HCEC 1CT (cell line): ENCODE measurements around the gene LARGE2.

Experiments used
- DNase-seq: peaks from one replicate; pipeline ENCODE4 v3.0.0-alpha.2; 2017

Gene LARGE2

DNA sequence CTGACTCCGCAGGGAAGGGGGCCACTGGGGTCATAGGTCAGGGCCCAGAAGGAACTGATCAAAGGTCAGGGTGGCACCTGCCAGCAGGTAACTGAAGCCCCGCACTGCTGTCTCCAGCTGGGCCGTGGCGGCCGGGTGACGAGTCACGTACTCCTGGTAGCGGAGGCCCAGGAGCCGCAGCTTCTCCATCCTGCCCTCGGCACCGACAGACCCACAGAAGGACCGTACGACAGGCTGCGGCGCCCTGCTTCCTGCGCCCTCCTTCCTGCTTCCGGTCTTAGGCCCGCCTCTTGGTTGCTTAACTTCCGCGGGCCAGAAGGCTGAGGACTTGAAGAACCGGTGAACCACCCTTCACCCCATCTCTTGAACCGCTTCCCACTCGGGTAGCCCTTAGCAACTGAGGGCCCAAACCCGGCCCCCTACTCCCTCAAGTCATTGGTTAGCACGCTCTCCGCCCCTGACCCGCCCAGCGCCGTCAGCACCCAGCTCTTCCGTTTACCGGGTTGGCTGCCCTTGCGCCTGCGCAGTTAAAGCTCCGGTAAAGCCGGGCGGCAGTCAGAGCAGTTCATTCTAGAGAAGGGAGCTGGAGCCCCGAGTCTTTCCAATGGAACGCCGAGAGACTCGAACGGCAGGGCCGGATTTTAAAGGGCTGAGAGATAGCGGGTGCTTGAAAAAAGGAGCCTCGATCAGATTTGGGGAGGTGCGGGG, 4.7 kb upstream of the LARGE2 start, which contains the start of gene PEX16:
Gene PEX16 (minus strand): TSS at position 255 of the 708 bp plus-strand sequence. CDS start 66 bp downstream, at position 189.
- peak; percentile 99 for DNase-seq

DNA sequence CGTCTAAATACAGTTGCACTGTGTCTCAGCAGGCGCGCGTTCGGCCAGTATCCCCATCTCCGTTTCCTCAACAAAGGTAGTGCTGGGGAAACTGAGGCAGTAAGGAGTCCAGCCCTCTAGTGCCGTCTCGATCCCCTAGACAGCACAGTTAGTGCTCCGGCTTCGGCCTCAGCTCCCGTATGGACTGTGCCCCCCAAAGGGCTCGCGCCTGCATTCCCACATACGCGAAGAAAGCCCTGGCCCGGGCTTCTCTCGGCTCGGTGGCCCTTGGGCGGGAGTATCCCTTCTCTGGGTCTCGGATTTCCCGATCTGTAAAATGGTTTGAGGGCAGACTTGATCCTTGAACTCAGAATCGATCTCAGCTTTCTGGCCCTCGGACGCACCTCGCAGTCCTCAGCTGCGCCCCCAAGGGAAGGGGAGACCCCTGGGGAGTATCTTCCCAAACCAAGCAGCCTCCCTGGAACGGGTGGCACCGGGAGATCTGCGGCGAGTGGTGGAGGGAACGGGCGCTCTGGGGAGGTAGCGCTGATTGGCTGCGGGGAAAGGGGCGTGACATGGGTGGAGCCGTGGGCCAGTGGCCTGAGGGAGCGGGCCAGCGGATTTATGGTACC, 4.0 kb upstream of the LARGE2 start:
- DNase-seq, result peak; percentile 81

DNA sequence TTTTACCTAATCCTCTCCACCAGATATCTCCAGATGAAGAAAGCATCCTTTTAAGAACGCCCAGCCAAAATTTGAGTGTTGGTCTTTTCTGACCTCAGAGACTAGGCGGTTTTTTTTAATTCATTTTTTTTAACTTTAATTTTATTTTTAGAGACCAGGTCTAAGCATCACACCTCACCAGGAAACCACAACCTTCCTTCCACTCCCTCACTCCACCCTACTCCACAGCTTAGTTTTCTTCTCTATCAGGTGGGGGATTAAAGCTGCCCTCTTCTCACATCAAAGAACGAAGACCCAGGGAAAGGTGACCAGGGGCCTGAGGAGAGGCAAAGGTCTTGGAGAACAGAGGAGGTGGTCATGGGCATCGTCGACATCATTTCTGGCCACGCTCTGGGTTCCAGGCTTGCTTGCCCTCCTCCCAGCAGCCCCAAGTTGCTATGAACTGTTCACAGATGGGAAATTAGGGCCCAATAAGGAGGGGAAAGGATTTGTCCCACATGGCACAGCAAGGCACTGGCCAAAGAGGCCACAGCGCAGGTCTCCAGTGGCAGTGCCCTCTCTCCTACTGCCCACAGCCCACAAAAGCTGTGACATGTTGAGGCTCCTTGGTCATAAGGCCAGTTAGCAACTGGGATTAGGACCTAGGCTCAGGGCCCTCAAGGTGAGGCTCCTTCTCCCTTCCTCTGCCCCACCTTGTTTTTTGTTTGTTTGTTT, 3.3 kb upstream of the LARGE2 start:
- DNase-seq, result no peak

DNA sequence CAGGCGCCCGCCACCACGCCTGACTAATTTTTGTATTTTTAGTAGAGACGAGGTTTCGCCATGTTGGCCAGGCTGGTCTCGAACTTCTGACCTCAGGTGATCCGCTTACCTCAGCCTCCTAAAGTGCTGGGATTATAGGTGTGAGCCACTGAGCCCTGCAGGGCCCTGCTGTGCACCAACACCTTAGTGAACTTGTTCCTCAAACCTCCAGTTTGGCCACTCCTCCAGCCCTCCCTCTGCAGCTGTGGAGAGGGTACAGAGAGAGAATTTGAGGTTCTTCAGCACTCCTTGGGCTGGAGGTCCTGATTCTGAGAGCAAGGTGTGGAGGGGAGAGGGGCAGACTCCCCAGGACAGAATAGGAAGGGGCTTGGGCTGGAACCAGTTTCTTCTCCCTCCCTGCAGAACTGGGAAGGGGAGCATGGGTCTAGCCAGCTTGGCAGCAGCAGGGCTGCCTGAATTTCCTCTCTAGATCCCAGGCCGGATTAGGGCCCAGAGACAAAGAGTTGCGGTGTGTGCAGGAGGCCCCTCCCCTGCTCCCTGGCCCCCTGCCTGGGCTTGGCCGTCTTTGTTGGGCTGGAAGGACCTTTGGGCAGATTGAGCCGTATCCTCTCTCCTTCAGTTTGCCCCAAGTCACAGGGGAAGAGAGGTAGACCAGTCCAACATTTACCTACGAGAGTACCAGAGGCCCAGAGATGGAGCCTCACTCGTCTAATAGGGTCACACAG, 2.5 kb upstream of the LARGE2 start:
- no peak for DNase-seq

DNA sequence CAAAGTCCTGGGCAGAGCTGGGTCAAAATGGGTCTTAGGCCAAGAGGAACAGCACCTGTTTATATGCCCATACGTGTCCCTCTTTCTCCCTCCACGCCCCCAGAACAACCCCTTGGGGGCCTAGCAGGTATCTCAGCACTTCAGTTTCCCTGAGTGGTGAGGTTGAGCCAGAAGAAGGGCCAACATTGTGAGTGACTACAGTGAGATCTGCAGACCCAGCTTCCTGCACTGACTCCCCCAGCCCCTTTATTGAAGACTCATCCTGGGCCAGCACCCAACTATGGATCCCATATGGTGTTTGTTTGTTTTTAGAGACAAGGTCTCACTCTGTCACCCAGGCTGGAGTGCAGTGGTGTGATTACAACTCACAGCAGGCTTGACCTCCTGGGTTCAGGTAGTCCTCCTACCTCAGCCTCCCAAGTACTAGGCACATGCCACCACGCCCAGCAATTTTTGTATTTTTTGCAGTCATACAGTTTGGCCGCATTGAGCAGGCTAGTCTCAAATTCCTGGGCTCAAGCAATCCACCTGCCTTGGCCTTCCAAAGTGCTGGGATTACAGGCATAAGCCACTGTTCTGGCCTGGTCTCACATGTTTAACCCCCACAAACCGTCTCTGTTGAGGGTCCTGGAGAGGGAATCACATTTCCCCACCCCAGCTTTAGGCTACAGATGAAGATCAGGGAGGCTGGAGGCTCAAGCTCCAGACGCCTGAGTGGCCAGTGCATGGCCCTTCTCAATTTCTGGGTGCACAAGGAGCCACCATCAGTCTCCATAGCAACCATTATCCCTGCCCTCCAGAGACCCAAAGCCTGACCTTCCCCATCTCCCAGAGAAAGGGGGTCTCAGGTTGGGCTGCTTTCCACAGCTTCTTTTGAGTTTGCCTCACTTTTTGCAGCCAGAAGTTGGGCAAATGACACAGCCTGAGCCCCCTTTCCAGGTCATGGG, 1.7 kb upstream of the LARGE2 start:
- no peak for DNase-seq

DNA sequence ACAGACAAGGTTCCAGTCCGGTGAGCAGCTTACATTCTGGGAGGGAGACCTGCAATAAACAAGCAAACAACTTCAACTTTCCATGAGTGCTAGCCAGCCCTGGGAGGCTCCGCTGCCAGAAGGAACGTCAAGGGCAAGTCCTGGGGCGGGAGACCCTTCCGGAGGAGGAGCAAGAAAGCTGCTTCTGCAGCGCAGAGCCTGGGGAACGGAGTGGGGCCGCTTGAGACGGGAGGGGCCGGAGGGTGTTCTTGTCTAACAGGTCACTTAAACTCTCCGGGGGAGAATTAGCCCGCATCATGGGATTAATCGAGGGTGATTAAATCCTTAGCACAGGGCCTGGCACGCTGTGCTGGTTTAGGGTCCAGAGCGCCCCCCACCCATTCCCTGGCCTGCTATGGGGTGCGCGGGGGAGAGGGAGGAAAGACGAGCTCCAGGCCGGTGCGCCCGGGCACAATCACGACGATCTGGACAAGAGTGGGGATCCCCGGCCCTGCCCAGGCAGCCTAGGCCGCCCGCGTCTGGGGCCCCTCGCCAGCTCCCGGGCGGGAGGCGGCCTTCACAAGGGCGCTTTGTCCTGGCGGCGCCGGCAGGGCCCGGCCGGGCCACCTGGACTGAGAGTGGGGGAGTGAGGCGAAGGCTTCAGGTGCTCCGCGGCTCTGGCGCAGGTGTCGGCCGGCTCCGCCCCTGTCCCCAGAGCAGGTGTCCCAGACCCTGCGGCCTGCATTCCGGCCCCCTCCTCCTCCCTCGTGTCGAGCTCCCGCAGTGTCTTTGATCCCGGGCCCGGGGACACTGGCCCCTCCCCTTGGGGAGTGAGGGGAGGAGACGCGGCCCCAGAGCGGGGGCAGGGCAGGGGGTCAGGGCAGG, 663 bp upstream of the LARGE2 start:
- DNase-seq, result no peak

DNA sequence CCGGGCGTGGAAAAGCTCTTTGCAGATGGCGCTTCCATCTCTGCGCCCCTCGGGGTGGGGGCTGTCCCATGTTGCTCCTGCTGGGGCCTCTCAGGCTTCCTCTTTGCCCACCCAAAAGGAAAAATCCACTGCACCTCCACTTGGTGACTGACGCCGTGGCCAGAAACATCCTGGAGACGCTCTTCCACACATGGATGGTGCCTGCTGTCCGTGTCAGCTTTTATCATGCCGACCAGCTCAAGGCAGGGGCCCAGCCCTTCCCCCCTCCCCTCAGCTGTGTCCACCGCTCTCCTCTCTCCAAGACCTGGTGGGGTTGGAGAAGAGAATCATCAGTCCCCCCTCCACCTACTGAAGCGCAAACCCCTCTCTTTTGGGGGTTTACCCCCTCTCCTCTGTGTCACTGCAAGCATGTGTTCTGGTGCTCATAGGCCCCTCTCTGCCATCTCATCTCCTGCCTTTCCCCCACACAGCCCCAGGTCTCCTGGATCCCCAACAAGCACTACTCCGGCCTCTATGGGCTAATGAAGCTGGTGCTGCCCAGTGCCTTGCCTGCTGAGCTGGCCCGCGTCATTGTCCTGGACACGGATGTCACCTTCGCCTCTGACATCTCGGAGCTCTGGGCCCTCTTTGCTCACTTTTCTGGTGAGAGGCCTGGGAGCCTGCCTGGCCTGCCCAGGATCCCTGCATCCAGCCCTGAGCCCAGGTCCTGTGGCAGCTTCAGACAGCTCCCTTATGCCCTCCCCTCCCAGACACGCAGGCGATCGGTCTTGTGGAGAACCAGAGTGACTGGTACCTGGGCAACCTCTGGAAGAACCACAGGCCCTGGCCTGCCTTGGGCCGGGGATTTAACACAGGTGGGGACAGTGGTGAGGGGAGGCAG, 1.8 kb downstream of the LARGE2 start:
- no peak for DNase-seq

DNA sequence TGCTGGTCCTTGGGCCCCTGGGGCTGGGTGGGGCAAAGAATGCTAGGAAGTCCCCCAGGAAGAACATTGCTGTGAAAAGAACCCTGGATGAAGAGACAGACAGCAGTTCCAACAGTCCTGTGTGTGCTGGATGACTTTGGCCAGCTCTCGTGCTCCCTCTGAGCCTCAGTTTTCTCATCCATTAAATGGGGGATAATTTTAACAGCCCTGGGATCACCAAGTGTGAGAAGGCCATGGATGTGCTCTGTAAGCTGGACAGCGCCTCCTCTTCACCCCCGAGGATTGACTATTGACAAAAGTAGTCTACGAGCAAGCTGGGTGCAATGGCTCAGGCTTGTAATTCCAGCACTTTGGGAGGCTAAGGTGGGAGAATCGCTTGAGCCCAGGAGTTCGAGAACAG, 2.5 kb downstream of the LARGE2 start:
- DNase-seq, result no peak

DNA sequence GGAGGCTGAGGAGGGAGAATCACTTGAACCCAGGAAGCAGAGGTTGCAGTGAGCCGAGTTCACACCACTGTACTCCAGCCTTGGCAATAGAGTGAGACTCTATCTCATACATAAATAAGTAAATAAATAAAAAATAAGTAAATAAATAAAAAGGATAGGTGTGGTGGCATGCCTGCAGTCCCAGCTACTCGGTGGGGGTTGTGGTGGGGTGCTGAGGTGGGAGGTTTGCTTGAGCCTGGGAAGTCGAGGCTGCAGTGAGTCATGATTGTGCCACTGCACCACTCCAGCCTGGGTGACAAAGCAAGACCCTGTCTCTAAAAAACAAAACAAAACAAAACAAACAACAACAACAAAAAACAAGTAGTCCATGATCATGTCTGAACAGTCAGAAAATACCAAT, 3.1 kb downstream of the LARGE2 start:
- DNase-seq, result no peak

DNA sequence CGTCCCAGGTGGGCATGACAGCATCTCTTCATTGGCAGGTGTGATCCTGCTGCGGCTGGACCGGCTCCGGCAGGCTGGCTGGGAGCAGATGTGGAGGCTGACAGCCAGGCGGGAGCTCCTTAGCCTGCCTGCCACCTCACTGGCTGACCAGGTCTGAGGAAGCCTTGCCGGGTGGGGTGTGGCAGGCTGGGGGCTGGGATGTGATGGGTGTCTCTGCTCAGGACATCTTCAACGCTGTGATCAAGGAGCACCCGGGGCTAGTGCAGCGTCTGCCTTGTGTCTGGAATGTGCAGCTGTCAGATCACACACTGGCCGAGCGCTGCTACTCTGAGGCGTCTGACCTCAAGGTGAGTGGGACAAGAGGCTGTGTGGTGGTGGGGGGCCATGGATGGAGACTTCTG, 3.5 kb downstream of the LARGE2 start:
- no peak for DNase-seq

DNA sequence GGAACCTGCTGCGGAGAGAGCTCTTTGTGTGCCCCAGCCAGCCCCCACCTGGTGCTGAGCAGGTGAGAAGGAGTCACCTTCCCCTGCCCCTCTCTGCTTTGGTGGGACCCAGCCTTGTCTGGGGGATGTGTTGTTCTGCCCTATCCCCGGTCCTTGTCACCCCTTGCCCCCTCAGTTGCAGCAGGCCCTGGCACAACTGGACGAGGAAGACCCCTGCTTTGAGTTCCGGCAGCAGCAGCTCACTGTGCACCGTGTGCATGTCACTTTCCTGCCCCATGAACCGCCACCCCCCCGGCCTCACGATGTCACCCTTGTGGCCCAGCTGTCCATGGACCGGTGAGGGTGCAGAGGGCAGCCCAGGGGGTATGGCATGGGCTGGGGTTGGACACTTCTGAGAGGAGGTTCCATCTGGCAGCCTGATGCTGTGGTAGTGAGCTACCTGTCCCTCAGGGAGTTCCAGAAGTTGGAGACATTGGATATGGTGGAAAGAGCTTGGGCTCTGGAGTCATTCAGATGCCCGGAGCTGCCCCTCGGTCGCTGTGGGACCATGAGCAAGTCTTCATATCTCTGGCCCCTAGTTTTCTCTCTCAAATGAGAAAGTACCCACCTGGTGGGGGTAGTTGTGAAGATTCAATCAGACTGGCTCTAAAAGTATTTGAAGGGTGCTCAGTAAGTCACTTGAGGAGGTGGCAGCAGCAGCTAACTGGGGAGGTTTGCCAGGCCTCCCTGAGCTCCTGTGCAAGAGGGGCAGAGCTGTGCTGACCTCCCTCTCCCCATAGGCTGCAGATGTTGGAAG, 4.3 kb downstream of the LARGE2 start:
- DNase-seq, result no peak

DNA sequence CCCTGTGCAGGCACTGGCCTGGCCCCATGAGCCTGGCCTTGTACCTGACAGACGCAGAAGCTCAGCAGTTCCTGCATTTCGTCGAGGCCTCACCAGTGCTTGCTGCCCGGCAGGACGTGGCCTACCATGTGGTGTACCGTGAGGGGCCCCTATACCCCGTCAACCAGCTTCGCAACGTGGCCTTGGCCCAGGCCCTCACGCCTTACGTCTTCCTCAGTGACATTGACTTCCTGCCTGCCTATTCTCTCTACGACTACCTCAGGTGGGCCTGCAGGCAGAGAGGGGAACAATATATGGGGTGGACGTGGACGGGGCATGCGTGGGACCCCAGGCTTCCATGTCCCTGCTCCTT, 4.9 kb downstream of the LARGE2 start:
- no peak for DNase-seq

DNA sequence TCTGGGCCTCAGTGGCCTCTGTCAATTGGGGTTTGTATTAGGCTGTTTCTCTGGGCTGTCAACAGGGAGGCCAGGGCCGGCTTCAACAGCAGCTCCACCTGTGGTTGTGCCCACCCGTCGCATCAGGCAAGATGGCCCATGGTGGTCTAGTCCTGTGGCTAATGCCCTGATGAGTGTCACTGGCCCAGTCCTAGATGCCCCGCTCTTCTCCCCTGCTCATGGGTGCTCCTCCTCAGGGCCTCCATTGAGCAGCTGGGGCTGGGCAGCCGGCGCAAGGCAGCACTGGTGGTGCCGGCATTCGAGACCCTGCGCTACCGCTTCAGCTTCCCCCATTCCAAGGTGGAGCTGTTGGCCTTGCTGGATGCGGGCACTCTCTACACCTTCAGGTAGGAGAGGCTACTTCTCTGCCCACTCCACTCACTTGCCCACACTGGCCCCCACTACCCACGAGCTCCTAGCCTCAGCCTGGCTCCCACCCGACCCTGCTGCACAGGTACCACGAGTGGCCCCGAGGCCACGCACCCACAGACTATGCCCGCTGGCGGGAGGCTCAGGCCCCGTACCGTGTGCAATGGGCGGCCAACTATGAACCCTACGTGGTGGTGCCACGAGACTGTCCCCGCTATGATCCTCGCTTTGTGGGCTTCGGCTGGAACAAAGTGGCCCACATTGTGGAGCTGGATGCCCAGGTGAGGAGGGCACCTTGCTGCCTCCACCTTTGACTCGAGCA, 5.4 kb downstream of the LARGE2 start:
- DNase-seq, result no peak

DNA sequence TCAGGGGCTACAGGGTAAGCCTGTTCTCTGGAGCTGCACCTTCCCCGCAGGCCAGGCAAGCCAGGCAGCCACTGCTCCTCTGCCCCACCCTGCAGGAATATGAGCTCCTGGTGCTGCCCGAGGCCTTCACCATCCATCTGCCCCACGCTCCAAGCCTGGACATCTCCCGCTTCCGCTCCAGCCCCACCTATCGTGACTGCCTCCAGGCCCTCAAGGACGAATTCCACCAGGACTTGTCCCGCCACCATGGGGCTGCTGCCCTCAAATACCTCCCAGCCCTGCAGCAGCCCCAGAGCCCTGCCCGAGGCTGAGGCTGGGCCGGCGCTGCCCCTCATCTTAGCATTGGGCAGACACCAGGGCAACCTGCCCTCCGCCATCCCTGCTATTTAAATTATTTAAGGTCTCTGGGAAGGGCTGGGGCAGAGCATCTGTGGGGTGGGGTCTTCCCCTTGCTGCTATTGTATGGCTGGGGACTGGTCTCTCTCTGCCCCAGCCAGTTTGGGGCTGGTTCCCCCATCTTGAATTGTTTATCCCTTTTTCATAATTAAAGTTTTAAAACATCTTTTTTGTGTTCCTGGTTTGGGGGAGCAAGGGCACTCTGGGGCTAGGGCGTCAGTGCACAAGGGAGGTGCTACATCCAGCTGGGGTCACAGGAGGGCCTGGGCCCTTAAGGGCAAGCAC, 6.2 kb downstream of the LARGE2 start:
- no peak for DNase-seq

DNA sequence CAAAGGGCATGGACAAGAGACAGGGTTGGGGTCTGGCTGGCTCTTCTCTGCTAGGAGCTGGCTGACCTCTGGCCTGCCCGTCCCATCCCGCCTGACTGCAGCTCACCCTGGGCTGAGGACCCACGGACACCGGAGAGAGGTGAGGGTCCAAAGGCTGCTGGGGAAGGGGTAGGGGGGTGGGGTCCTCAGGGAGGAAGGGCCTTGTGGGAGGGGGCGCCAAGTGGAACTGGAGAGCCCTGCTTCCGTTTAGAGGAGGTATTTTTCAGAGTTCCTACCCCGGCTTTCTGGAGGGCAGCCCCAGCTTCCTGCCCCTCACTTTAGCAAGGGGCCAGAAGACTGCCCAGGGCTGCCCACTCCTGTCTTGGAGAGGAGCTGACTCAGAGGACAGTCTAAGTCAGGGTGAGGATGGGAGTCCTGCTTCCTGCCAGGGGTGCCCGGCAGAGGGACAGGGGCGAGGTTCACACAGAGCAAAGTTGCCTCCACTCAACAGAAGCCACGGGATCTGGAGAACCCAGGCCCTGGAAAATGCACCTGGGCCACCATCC, 7.1 kb downstream of the LARGE2 start:
- DNase-seq, result no peak

DNA sequence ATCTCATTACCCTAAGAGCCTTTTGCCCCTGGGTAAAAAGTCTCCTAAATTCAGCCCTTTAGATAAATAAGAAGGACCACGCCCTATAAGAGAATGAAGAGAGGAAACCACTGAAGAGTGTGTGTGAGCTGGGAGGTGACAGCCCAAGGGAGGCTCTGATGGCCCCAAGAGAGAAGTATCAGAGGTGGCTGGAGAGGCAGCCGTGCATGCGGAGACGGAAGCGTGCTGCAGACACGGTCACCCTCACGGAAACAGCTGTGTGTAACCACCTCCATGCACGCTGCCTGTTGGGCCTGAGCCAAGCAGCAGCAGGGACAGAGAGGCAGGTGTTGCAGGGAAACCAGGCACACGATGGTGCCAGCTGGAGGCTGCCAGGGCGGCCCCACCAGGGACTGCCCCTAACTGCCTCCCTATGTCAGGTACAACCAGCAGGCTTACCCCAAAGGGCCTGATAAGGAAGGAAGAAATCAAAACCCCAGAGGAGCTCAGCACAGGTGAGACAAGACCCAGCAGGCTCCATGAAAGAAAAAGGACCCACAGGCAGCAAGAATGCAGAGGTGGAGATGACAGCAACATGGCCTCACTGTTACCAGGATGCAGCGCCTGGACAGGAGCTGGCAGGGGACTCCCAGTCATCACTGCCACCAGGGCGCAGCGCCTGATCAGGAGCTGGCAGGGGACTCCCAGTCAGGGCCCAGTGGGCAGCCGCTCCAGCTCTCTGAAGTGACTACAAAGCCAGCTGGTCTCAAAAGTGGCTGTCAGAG, 7.8 kb downstream of the LARGE2 start:
- DNase-seq, result no peak

DNA sequence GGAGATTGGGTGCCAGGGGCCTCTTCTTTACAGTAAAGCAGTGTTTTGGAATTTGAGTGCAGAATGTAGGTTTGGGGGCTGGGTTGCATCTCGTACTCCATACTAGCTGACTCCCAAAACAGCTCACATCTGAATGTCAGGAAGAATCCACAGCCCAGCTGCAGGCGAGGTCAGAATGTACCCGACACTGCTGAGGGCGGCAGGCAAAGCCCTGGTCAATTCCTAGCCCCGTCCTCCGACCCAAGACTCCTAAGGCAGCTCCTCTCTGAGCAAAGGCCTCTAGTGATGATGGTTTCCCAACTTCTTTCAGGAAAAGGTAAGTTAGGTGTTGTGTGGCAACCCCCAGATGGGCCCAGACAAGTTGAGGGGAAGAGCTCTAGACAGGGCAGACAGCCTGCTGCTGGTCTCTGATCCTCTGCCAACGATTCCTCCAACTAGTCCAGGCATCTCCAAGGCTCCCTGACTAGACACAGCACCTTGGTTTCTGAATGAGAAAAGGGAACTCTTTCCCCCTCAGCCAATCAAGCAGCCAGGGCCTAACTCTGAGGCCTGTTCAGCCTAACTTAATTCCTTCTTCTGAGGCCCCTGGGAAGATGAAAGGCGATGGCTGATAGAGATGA, 8.6 kb downstream of the LARGE2 start:
- no peak for DNase-seq
